Brain pericyte (primary cell): ENCODE results near the gene RFPL2.

Experiments used
- DNase-seq: peaks from one replicate; pipeline ENCODE4 v3.0.0-alpha.2; 2012; ENCODE audit warnings: low read depth, low spot score

Gene RFPL2

GRCh38 chr22:32204856-32205722 lies at the start of gene RFPL2:
Gene RFPL2 (minus strand): TSS chr22:32205073. CDS start chr22:32202451, 2,622 bp downstream.
- DNase-seq, result no peak

- DNase-seq, result no peak
These were observed 44.4 kb upstream of the RFPL2 start for GRCh38 chr22:32249231-32249630.

GRCh38 chr22:32248276-32248675 lies 43.4 kb upstream of the RFPL2 start:
- no peak for DNase-seq

GRCh38 chr22:32246166-32246565 lies 41.3 kb upstream of the RFPL2 start:
- DNase-seq, result no peak

GRCh38 chr22:32245042-32245441 lies 40.2 kb upstream of the RFPL2 start:
- DNase-seq, result no peak

- DNase-seq, result no peak
These were observed 39.7 kb upstream of the RFPL2 start for GRCh38 chr22:32244547-32244946.

GRCh38 chr22:32240461-32240860 lies 35.6 kb upstream of the RFPL2 start:
- no peak for DNase-seq

- no peak for DNase-seq
These were observed 33.0 kb upstream of the RFPL2 start for GRCh38 chr22:32237906-32238305.

GRCh38 chr22:32236970-32237369 lies 32.1 kb upstream of the RFPL2 start:
- no peak for DNase-seq

- no peak for DNase-seq
These were observed 28.2 kb upstream of the RFPL2 start for GRCh38 chr22:32233091-32233490.

- no peak for DNase-seq
These were observed 27.4 kb upstream of the RFPL2 start for GRCh38 chr22:32232191-32232830.

GRCh38 chr22:32226326-32227104 lies 21.6 kb upstream of the RFPL2 start:
- DNase-seq, result no peak

GRCh38 chr22:32222991-32223390 lies 18.1 kb upstream of the RFPL2 start:
- DNase-seq, result no peak

- DNase-seq, result no peak
These were observed 14.2 kb upstream of the RFPL2 start for GRCh38 chr22:32219026-32219425.

- no peak for DNase-seq
These were observed 13.6 kb upstream of the RFPL2 start for GRCh38 chr22:32218470-32218869.

GRCh38 chr22:32217465-32217864 lies 12.6 kb upstream of the RFPL2 start:
- no peak for DNase-seq

- DNase-seq, result no peak
These were observed 12.0 kb upstream of the RFPL2 start for GRCh38 chr22:32216911-32217310.

- no peak for DNase-seq
These were observed 6.1 kb upstream of the RFPL2 start for GRCh38 chr22:32211011-32211410.

- DNase-seq, result no peak
These were observed 3.8 kb upstream of the RFPL2 start for GRCh38 chr22:32208681-32209080.

GRCh38 chr22:32207971-32208480 lies 3.2 kb upstream of the RFPL2 start:
- no peak for DNase-seq

- no peak for DNase-seq
These were observed 2.2 kb upstream of the RFPL2 start for GRCh38 chr22:32206774-32207758.
